Stimulated activated CD4-positive, alpha-beta T cell treated with anti-CD3 and anti-CD28 coated beads, Interleukin-2, amount 100 ng/mL, for 48 hours (primary cell): Measurements from ENCODE around the gene NT5C1A.

Experiments
- DNase-seq, 2 donors: peaks; one replicate each; pipeline ENCODE4 v3.0.0-alpha.2; 2020

NT5C1A gene

DNA sequence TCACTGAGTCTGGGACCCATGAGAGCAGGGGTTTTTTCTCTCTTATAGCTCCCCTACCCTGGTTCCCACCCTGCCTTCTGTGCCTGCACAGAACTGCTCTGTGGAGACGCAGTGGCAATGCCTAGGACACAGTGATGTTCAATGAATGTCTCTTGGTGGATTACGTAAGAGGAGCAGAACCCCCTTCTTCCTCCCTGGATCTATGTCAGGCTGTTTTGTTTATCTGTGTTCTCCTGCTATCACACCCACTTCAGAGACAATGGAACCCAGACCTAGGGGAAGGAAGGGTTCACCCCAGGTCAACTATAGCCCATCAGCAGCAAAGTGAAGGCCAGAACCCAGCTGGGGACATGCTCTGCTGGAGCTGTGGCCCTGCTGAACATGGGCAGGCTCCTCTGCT, 17.3 kb upstream of the NT5C1A start:
- DNase-seq: no peak

GRCh38 chr1:39688706-39689105, 16.8 kb upstream of the NT5C1A start:
- no peak for DNase-seq

DNA sequence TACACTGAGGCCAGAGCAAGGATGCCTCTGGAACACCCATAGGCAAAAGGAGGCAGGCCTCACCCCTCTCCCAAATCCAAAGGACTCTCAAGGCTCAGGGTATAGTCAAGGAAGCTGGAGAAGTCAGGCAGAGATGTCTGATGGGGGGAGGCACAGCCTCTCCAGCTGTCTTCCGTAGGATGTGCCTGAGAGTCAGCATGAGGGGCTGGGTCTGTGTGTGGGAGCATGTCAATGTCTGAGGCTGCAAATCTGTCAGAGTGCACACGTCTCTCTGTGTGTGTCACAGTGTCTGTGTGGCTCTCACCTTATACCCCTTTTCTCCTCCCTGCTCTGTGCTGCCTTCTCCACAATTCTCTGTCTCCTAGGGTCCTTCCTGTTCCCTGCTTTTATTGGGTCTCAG, 15.3 kb upstream of the NT5C1A start:
- DNase-seq: no peak

GRCh38 chr1:39685071-39685470, 13.2 kb upstream of the NT5C1A start:
- DNase-seq: no peak

- DNase-seq: no peak
Observed at GRCh38 chr1:39684313-39684664, 12.4 kb upstream of the NT5C1A start.

DNA sequence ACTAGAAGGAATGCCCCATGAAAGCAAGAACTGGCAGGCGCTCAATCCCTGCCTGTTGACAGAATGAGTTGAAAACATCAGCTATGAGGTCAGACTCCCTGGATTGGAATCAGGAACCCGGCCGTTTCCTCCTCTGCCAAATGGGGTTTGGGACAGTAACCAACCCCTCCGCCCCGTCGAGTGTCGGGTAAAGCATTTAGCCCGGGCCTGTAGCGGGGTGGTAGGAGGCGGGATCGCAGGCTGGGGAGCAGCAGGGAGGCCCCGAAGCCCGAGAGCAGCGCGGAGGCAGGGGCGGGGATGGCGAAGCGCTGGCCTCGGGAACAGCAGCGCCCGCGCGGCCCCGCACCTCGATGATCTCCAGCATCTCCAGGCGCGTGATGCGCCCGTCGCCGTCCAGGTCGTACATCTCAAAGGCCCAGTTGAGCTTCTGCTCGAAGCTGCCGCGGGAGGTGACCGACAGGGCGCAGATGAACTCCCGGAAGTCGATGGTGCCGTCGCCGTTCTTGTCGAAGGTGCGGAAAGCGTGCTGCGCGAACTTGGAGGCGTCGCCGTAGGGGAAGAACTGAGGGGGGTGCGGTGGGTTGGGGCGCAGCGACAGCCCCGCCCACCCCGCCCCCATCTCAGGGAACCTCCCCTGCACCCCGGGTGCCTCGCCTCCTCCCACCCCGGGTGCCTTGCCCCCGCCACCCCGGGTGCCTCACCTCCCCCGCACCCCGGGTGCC, 11.8 kb upstream of the NT5C1A start:
- no peak for DNase-seq

DNA sequence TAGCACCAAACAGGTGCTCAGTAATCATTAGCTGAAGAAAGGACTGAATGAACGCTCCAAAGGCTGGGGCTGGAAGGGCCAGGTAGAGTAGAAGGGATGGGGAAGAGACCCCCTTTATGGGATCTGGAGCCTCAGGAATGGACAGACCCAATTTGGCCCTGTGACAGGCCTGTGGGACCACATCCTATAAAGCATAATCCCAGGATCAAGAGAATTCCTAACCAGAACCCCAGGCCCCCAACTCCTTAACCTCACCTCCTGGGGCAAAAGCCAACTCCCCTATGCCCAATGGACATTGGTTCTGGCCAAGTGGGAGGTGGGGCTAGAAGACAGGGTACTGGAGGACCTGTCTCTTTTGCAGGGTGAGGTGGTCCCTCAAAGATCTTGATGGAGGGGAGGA, 10.1 kb upstream of the NT5C1A start:
- DNase-seq: no peak

GRCh38 chr1:39681294-39681693, 9.4 kb upstream of the NT5C1A start:
- no peak for DNase-seq

DNA sequence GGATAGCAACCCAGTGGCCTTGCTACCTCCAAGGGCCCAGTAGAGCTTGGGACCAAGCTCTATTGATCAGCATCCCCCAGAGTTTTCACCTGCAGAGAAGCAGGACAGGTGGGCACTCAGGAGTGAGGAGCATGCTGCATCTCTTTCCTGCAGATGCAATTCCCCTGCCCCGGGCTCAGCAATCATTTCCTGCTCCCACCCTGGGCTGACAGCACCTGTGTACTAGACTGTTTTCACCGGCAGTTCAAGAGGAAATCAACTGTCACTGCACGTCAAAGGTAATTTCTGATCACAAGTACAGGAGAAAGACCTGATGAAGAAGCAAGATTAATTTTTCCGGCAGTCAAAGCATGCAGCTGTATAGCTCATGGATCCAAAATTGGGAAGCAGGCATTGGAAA, 8.8 kb upstream of the NT5C1A start:
- DNase-seq: no peak

DNA sequence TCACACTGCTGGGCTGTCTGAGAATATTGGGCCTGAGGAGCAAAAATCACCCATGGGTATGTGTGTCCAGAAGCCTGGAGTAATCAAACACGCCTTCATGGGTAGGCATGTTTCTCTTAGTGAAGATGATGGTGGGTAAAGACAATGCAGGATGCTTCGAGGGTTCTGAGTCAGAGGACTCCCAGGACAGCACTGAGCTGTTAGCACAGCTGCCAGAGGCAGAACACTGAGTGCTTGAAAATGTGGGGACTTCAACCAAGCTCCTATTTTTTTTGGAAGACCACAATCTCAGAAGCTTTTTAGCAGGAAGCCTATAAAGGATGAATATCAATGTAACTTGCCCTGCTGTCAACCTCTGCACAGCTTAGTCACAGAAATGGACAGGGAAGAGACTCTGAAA, 7.9 kb upstream of the NT5C1A start:
- DNase-seq: no peak

GRCh38 chr1:39678889-39679288, 7.0 kb upstream of the NT5C1A start:
- no peak for DNase-seq

GRCh38 chr1:39677645-39678044, 5.7 kb upstream of the NT5C1A start:
- no peak for DNase-seq

- DNase-seq: no peak
Observed at GRCh38 chr1:39676948-39677548, 5.1 kb upstream of the NT5C1A start.

GRCh38 chr1:39675220-39675619, 3.3 kb upstream of the NT5C1A start:
- DNase-seq: no peak

- DNase-seq: no peak
Observed at GRCh38 chr1:39673215-39673614, 1.3 kb upstream of the NT5C1A start.

DNA sequence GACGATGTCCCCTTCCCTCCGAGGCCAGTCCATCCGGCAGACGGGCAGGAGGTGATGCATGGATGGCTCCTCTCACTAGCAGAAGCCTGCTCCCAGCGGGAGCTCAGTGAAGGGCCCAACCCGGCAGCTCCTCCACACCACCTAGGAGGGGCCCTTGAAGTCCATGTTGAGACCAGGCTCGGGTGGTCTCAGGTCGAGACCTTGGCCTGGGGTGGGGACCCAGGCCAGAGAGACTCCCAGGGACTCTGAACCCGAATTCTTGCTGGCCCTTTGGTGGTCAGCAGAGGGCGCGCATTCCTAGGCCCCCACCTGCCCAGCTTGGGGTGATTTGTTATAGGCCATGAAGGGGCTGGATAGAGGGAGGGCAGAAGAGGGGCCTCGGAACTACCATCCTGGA, 642 bp upstream of the NT5C1A start:
- no peak for DNase-seq

DNA sequence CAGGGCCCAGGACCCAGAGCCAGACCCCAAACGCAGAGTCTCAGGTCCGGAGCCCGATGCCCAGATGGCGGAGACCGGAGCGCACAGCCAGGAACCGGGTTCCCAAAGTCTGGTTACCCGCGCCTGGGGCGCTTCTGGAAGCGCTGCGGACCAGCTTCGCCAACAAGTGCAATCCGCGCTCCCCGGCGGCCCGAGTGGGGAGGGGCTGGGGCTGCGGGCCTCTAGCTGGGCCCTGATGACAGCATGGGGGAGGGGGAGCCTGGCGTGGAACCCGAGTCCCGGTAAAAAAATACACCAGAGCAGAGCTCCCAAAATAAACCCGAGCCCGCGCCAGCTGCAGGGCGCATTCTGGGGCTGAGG, 494 bp downstream of the NT5C1A start:
- no peak for DNase-seq

DNA sequence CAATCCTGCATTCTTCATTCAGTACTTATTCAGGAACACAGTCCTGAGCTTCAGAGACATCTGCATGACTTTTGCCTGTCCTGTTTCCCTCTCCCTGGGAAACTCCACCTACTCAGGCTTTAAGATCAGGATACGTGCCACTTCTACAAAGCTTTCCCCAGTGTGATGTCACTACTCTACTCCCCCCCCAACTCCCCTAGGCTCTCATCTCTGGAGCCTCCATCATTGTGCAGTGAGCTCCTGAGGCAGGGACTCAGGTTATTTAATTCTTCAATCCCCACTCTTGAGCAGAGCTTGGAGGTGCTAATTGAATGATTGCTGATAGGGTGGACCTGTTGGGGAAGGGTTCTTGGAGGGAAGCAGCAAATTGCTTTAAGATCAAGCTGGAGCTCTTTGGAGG, 1.2 kb downstream of the NT5C1A start:
- DNase-seq: no peak

- DNase-seq: no peak
Observed at GRCh38 chr1:39668894-39669293, 3.0 kb downstream of the NT5C1A start.

- no peak for DNase-seq
Observed at GRCh38 chr1:39668111-39668510, 3.8 kb downstream of the NT5C1A start.

DNA sequence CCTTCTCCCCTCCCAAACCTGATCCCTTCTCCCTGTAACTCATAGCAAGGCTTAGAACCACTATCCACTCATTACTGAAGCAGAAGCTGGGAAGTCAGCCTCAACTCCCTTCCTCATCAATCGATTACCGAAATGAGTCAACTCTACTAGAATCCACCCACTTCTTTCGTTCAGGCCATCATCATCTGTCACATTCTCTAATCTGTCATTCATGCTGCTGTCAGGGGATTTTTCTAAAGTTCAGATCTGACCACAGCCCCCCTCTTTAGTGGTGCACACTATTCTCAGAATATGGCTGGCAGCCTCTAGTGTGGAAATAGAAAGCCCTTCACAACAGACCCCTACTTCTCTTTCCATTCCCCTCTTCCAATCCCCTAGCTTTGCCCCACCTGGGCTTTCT, 5.1 kb downstream of the NT5C1A start:
- peak; percentile 37 for DNase-seq

DNA sequence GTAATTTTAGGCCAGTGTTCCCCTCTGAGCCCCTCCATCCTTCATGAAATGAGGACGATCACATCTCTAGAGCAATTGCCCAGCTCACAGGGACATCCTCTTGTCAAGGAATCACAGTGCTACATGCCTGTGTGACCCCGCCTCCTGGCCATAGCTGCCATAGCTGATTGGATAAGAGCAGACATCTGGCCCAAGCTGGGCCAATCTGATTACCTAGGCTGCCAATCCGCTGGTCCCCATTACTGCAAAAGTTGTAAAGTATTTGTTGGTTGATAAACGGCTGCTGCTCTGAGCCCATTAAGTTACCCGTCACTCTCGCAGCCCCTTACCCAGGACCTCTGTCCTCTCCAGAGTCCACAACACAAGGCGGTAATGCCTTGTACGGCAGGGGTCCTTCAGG, 8.3 kb downstream of the NT5C1A start:
- no peak for DNase-seq

DNA sequence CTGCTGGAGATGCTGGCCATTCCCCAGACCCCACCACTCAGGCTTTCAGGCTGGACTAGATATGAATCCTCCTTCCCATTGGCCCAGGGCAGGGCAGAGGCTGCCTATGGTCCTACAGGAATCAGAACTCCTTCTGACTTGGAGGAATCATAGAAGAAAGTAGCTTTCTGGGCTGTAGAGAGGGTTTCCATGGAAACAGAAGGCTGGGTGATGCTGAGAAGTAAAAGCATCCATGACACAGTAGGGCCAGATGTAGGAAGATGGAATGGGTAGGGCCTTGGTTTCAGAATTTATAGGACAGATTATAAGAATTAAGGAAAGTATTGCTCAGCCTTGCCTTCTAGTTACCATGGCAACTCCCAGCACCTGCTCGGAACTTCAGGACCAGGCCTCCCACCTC, 9.0 kb downstream of the NT5C1A start:
- no peak for DNase-seq

GRCh38 chr1:39659538-39659937, 12.4 kb downstream of the NT5C1A start:
- no peak for DNase-seq

DNA sequence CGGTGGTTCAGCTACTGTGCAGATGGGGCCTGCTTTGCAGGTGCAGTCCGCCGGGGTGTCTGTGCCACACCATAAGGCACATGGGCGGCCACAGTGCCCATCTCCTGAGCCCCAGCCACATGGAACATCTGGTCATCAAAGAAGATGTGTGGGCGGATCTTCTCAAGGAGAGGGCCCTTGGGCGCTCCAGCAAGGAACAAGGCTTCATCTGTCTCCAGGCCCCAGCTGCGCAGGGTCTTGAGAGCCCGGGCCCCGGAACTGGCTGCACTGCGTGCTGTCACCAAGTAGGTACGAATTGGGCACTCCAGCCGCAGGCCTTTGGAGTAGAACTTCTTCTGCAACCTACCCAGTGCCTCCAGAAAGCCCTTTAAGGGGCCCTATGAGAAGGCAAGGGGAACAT, 12.8 kb downstream of the NT5C1A start:
- no peak for DNase-seq
